Suppressor macrophage (primary cell): ENCODE results near the gene P3H1.
"Not testable (repeated sequence)": the region's sequence is repeated elsewhere in the genome, so short reads cannot be mapped to it uniquely, and the experiment has no call there.

Experiments
- DNase-seq, 4 experiments: peaks; one replicate each; pipeline ENCODE4 v3.0.0-alpha.2; 2020 to 2022
- total RNA-seq, 17 experiments: gene quantifications; one replicate each; lab custom pipeline; 2026; ENCODE audit warnings: mixed read lengths in 6 of 17, inconsistent platforms in 3 of 17; lab: John Stamatoyannopoulos, UW

P3H1 gene, protein sequence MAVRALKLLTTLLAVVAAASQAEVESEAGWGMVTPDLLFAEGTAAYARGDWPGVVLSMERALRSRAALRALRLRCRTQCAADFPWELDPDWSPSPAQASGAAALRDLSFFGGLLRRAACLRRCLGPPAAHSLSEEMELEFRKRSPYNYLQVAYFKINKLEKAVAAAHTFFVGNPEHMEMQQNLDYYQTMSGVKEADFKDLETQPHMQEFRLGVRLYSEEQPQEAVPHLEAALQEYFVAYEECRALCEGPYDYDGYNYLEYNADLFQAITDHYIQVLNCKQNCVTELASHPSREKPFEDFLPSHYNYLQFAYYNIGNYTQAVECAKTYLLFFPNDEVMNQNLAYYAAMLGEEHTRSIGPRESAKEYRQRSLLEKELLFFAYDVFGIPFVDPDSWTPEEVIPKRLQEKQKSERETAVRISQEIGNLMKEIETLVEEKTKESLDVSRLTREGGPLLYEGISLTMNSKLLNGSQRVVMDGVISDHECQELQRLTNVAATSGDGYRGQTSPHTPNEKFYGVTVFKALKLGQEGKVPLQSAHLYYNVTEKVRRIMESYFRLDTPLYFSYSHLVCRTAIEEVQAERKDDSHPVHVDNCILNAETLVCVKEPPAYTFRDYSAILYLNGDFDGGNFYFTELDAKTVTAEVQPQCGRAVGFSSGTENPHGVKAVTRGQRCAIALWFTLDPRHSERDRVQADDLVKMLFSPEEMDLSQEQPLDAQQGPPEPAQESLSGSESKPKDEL
- total RNA-seq, result 21.6 to 64.2 (median 35.8) reads per million in 17 experiments

- peak; percentile 100 for DNase-seq
Measured at GRCh38 chr1:42766741-42767509, at the start of gene P3H1, which contains the start of gene C1orf50. P3H1 (minus strand) TSS chr1:42767028; CDS start chr1:42766971, 57 bp downstream. C1orf50 (plus strand) TSS chr1:42767249; CDS start chr1:42767312, 63 bp downstream.

DNA sequence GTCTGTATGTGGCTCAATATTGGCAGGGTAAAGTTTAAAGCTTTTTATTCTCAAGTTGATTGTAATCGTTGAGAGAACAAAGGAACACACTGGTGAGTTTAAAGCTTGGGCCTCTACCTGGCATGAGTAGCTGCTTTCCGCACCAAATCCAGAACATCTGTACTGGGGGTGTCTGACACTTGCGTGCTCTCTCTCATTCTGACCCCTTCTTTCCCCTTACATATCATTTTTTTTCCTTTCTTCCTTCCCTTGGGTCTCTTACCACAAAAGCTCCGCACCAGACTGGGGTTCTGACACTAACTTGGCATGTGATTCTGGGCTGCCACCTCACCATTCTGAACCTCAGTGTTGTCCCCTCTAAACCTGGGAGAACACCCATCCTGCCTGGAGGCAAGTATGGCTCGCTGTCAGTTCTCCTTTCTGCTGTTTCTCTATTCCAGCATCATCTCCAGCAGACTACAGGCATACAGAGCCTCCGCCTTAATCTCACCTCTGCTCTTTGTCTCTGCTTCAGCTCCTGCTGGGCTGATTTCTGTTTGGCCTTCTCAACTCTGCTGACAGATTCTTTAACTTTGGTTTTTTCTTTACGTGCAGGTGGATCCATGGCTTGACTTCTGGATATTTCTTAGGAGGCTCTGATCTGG is 49.2 kb upstream of the P3H1 start:
- DNase-seq, result no peak

GRCh38 chr1:42814815-42815214 is 48.0 kb upstream of the P3H1 start:
- not testable (repeated sequence) for DNase-seq

DNA sequence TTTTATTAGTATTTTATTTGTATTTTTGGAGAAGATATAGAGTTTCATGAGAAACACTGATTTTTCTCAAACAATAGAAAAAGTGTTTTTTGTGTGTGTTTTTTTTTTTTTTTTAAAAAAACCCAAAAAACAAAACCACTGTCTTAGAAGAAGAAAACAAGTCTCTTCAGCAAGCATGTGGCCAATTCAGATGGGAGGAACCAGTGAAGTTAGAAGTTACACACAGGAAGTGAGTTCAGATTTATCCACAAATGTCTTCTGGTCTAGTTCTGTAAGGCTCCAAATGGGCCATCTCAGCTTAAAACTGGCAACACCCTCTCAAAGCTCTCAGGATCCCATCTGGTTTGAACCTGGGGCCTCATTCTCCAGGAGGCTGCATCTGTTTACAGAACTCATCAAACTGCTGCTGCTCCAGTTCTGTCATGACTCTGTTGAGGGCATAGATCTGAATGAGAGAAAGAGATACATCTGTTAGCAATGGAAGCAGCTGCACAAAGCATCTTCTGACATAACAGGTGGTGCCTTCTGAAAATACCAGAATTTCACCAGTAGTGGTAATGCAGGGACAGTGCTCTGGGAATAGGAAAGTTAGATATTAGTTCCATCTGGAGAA is 40.3 kb upstream of the P3H1 start:
- no peak for DNase-seq

- DNase-seq, result no peak
Measured at GRCh38 chr1:42806593-42806992, 39.8 kb upstream of the P3H1 start.

DNA sequence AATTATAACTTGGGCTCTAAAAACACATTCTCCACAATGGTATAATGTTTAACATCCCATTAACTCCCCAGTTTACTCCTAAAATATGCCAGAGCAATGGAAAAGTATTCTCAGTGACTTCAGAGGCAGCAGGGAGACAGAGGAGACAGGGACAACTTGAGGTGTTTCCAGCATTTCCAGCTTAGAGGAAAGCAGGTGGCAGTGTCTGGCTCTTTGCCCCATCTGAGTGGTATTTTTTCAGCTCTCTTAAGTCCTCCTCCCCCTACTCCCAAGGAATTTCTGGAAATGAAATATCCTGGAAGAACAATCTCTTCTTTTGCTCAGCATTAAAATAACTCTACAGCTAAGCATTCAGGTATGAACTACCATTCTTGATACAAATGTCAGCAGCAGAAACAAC is 39.3 kb upstream of the P3H1 start:
- no peak for DNase-seq

- DNase-seq, result no peak
Measured at GRCh38 chr1:42801832-42802473, 35.1 kb upstream of the P3H1 start.

GRCh38 chr1:42797979-42798378 is 31.2 kb upstream of the P3H1 start:
- no peak for DNase-seq

DNA sequence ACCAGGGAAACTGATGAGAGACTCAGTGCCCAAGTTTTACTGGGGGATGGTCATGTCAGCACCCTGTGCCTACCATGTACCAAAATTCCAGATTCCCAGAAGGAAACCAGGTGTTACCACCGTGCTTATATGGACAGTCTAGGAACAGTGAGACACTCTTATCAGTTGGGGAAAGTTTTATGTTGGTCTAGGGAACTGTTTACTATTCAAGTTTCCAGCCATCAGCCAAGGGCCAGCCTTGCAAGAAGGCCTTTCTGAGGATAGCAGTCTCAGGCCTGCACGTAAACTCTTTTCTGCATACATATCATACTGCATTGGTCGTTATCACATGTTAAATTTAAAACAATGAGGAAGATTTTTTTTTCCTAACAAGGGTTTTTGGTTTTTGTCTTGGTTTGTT is 30.6 kb upstream of the P3H1 start:
- no peak for DNase-seq

GRCh38 chr1:42793824-42794223 is 27.0 kb upstream of the P3H1 start:
- DNase-seq, result no peak

DNA sequence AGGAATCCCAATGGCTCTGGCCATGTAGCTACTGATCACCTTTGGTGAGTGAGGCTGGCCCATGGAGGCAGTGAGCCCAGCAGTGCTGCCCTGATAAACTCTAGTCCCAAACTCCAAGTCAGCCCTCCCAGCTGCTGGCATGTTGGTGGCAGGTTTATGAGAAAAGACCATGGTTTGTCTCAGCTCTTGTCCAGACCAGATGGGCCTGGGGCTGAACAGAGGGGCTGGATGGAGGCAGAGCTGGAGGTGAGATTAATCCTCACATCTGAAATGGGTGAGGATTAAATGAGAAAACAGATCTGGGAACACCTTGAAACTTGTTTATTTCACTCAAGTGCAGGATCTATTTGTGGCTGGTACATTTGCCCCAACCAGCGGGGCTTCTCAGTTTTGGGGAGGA is 21.2 kb upstream of the P3H1 start:
- no peak for DNase-seq

DNA sequence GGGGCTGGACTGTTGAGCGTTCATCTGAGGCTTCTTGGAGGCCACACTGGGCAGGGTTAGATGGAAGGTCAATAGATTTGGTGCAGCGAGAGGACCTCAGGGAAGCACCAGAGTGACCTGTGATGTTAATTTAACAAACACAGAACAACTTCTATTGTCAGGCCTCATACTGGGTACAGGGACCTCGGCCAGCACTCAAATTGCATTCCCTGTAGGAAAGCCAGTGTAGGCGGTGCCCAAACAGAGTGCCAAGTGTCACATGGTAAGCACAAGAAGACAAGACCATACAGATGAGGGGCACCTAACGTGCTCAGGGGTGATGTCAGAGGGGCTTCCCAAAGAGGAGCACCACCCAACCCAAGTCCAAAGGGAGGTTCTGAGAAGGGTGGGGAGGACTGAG is 19.3 kb upstream of the P3H1 start:
- no peak for DNase-seq

GRCh38 chr1:42784946-42785693 is 18.3 kb upstream of the P3H1 start, which contains the start of gene TMEM269:
TMEM269 (plus strand) TSS chr1:42784991; CDS start chr1:42789894, 4,903 bp downstream.
- peak in 2 of 4 experiments; percentile 32 to 38 for DNase-seq

DNA sequence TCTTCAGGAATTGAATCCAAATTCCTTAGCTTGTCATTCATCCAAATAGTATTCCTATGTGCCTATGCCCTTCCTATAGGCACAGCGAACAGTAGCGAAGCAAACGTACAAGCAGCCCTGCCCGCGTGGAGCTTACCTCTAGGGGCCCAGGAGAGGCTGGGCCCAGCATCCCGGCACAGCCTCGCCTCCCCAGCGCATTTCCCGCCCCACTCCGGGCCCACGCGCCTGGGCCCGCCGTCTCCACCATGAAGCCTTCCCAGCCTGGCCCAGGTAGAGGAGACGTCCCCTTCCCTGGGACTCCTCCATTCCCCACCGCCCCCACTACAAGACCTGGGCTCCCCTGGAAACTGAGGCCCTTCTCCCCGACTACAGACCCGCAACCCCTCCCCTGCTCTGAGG is 17.7 kb upstream of the P3H1 start:
- DNase-seq, result no peak

- no peak for DNase-seq
Measured at GRCh38 chr1:42783092-42783491, 16.3 kb upstream of the P3H1 start.

GRCh38 chr1:42780176-42780575 is 13.3 kb upstream of the P3H1 start:
- no peak for DNase-seq

DNA sequence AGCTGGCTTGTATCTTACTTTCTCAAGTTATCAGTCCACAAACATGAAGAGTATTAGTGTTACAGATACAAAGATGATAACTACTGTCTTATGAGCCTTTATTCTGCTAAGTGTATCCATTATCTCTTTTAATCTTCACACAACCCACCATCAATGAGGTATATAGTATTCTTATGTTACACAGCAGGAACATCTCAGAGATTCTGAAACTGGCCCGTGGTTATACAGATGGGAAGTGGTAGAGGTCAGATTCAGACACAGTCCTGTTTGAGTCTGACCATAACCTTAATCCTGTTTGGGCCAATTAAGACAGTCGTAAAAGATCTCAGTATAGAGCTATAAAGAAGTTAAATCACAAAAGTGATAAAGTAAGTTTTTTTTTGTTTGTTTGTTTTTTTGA is 12.9 kb upstream of the P3H1 start:
- no peak for DNase-seq

GRCh38 chr1:42777852-42778251 is 11.0 kb upstream of the P3H1 start:
- DNase-seq, result peak; percentile 50 to 63 (median 60)

- DNase-seq, result no peak
Measured at GRCh38 chr1:42776502-42776901, 9.7 kb upstream of the P3H1 start.

GRCh38 chr1:42774928-42775526 is 8.2 kb upstream of the P3H1 start:
- DNase-seq, result peak; percentile 68 to 86 (median 73)
